Measurements from ENCODE around the gene IL10RB.

- no peak for TF ChIP-seq POLR2A (IDR thresholded peaks at IDR 0.05)
- TF ChIP-seq CTCF (IDR thresholded peaks at IDR 0.05) = no peak
These were observed 36.9 kb upstream of the IL10RB start for GRCh38 chr21:33229099-33229783.

All from uterus (tissue), 2 donors.